Suprapubic skin (tissue), 4 donors: Measurements from ENCODE around the gene KCNK5. TPM values are rescaled to one million over a fixed set of nuclear protein-coding genes. Genes with fewer than 3 reads are reported as not detected.

Source experiments
- DNase-seq, 2 donors: peaks; one replicate each; pipeline ENCODE4 v3.0.0-alpha.2; 2019; ENCODE audit warnings: low spot score in 2 of 2
- H3K27ac ChIP-seq: fragments of 200-600 bp; sonication (generic); one replicate; pipeline ENCODE4 v1.5.1; 2019
- H3K27me3 ChIP-seq: fragments of 200-600 bp; sonication (generic); one replicate; pipeline ENCODE4 v1.5.1; 2019
- H3K36me3 ChIP-seq: fragments of 200-600 bp; sonication (generic); one replicate; pipeline ENCODE4 v1.5.1; 2019
- H3K4me1 ChIP-seq: fragments of 200-600 bp; sonication (generic); one replicate; pipeline ENCODE4 v1.5.1; 2019
- H3K4me3 ChIP-seq: fragments of 200-600 bp; sonication (generic); one replicate; pipeline ENCODE4 v1.5.1; 2019; ENCODE audit warnings: mild to moderate bottlenecking
- H3K9me3 ChIP-seq: fragments of 200-600 bp; sonication (generic); one replicate; pipeline ENCODE4 v1.5.1; 2019
- CTCF ChIP-seq, 2 donors: fragments of 200-600 bp in 1 of 2; fragments of 450-650 bp in 1 of 2; sonication (generic) in 1 of 2; IDR thresholded peaks; one replicate each; pipeline ENCODE4 v1.5.1; 2016 to 2019; ENCODE audit warnings: antibody characterized with exemption in 2 of 2, mild to moderate bottlenecking in 1 of 2, moderate library complexity in 1 of 2
- EP300 ChIP-seq: sonication (generic); formaldehyde crosslinking; IDR thresholded peaks from one replicate; pipeline ENCODE4 v1.6.1; 2017; ENCODE audit warnings: antibody characterized with exemption
- POLR2A ChIP-seq, 2 donors: fragments of 450-650 bp; IDR thresholded peaks; one replicate each; pipeline ENCODE4 v1.6.1; 2017; ENCODE audit warnings: antibody characterized with exemption in 2 of 2, mild to moderate bottlenecking in 2 of 2, moderate library complexity in 2 of 2
- POLR2AphosphoS5 ChIP-seq, 3 donors: sonication (generic); formaldehyde crosslinking; IDR thresholded peaks; one replicate each; pipeline ENCODE4 v1.6.1; 2017; ENCODE audit warnings: antibody characterized with exemption in 3 of 3
- WGBS: methylation state at CpG from one replicate; pipeline ENCODE4 v1.1.5; 2018; 5-methylcytosine and 5-hydroxymethylcytosine counted together
- total RNA-seq, 4 donors: library from RNA; depleted of rRNA; stranded (reverse); fragments of >200 nt; gene quantifications; one replicate each; pipeline ENCODE4 v1.1.0, GENCODE V29; 2016

Gene KCNK5
- total RNA-seq, 4 donors from 2014 or later = 18.6 to 43.9 (median 26.3) TPM

- DNase-seq = no peak
- no peaks in the 10 kb centered on the region for H3K9me3 ChIP-seq
- H3K36me3 ChIP-seq = no peaks in the 10 kb centered on the region
- no peak overlapping the region for H3K4me3 ChIP-seq
- peaks cover 4% of the 10 kb centered on the region for H3K4me1 ChIP-seq
- H3K27ac ChIP-seq = no peak overlapping the region
- TF ChIP-seq POLR2A (IDR thresholded peaks at IDR 0.05) (no peak), CTCF (IDR thresholded peaks at IDR 0.05) (no peak), POLR2AphosphoS5 (IDR thresholded peaks at IDR 0.05) (no peak), EP300 (no peak)
- H3K27me3 ChIP-seq = no peaks in the 10 kb centered on the region
- WGBS = 62% methylated on average over 11 of the region's 11 CpGs
Measured at GRCh38 chr6:39217177-39217864, 12.0 kb downstream of the KCNK5 start.

DNA sequence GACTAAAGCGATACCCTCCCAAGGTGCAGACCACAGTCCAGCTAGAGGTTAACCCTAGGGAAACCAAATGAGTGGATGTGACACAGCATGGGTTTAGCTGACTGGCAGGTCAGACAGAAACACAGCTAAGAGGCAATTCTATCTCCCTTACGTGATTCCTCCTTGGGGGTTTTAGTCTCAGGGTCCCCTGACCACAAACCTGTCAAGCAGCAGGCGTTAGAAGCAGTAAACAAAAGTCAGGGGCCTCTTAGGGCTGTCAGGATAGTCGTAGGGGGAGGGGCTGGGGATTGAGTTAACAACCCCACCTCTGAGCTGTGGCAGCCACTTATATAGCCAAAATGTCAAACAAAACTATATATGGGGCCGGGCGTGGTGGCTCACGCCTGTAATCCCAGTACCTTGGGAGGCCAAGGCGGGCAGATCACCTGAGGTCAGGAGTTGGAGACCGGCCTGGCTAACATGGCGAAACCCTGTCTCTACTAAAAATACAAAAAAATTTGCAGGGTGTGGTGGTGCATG lies 13.6 kb downstream of the KCNK5 start:
- no peaks in the 10 kb centered on the region for H3K36me3 ChIP-seq
- H3K4me3 ChIP-seq = no peak overlapping the region
- DNase-seq = no peak
- no peaks in the 10 kb centered on the region for H3K9me3 ChIP-seq
- 78% methylated on average over 10 of the region's 10 CpGs for WGBS
- TF ChIP-seq POLR2AphosphoS5 (IDR thresholded peaks at IDR 0.05) (no peak), POLR2A (IDR thresholded peaks at IDR 0.05) (no peak), EP300 (no peak), CTCF (IDR thresholded peaks at IDR 0.05) (no peak)
- H3K4me1 ChIP-seq = peaks cover 4% of the 10 kb centered on the region
- H3K27ac ChIP-seq = no peak overlapping the region
- no peaks in the 10 kb centered on the region for H3K27me3 ChIP-seq

- H3K4me3 ChIP-seq = no peak overlapping the region
- no peaks in the 10 kb centered on the region for H3K9me3 ChIP-seq
- DNase-seq = no peak
- no peak overlapping the region for H3K27ac ChIP-seq
- 64% methylated on average over 9 of the region's 10 CpGs for WGBS
- TF ChIP-seq CTCF (IDR thresholded peaks at IDR 0.05) (no peak), POLR2AphosphoS5 (IDR thresholded peaks at IDR 0.05) (no peak), EP300 (no peak), POLR2A (IDR thresholded peaks at IDR 0.05) (no peak)
- no peaks in the 10 kb centered on the region for H3K36me3 ChIP-seq
- peaks cover 4% of the 10 kb centered on the region for H3K4me1 ChIP-seq
- H3K27me3 ChIP-seq = no peaks in the 10 kb centered on the region
Measured at GRCh38 chr6:39214846-39215639, 14.2 kb downstream of the KCNK5 start.

DNA sequence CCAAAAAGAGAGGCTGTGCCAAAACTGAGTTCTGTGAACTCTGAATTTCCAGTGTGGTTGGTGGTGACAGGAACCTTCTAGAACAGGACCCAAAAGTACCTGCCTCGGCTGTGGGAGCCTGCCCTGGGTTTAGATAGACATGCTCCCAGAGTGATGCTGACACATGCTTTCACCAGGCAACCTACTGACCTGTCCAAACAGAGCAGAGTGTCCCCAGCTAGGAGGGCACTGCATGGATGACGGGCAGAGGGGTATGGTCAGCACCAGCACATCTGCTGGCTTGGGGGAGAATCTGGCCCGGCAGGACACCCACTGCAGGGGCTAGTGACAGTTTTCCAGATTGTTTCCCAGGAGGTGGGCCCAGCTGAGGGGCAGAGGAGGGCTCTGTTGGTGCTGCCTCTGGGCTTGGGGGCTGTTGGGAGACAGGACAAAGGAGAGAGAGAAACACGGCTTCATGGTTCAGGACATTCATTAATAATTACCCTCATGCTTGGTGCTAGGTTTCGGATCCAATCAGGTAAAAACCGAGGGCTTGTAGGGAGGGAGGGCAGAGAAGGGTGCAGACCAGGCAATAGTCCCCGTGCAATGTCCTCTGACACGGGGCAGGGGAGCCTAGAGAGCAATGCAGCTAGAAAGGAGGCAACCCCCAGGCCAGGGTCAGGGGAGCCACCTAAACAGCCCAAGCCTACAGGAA lies 15.0 kb downstream of the KCNK5 start:
- no peak for DNase-seq
- Histone ChIP-seq H3K27ac (no peak overlapping the region), H3K4me3 (no peak overlapping the region), H3K9me3 (no peaks in the 10 kb centered on the region), H3K4me1 (peaks cover 12% of the 10 kb centered on the region), H3K36me3 (no peaks in the 10 kb centered on the region), H3K27me3 (no peaks in the 10 kb centered on the region)
- TF ChIP-seq EP300 = no peak
- no peak for TF ChIP-seq POLR2A (IDR thresholded peaks at IDR 0.05)
- TF ChIP-seq CTCF (IDR thresholded peaks at IDR 0.05) = no peak
- TF ChIP-seq POLR2AphosphoS5 (IDR thresholded peaks at IDR 0.05) = no peak
- WGBS = 84% methylated on average over 6 of the region's 8 CpGs
